Left lung (tissue), 10 donors: Measurements from ENCODE around the gene PHACTR4. TPM values are rescaled to one million over a fixed set of nuclear protein-coding genes. Genes with fewer than 3 reads are reported as not detected.
"Not testable (repeated sequence)": the region's sequence is repeated elsewhere in the genome, so short reads cannot be mapped to it uniquely, and the experiment has no call there.

Experiments
- ATAC-seq: fragments of 200-7000 bp; cut with Tn5 transposase; one replicate; pipeline ENCODE4 v1.9.1; 2020; ENCODE audit warnings: moderate library complexity
- DNase-seq, 4 donors: peaks; one replicate each; pipeline ENCODE4 v3.0.0-alpha.2; 2013 to 2020
- H3K27ac ChIP-seq, 2 donors: fragments of 200-600 bp; sonication (generic) in 1 of 2; one replicate each; pipeline versions ENCODE4 v1.5.0 to v1.8.0; 2020 to 2021
- H3K27me3 ChIP-seq, 2 donors: fragments of 200-600 bp; sonication (generic) in 1 of 2; one replicate each; pipeline versions ENCODE4 v1.5.0 to v1.8.0; 2020 to 2021
- H3K36me3 ChIP-seq, 2 donors: fragments of 200-600 bp; sonication (generic) in 1 of 2; one replicate each; pipeline versions ENCODE4 v1.5.0 to v1.8.0; 2020 to 2021
- H3K4me1 ChIP-seq, 2 donors: fragments of 200-600 bp; one replicate each; pipeline ENCODE4 v1.8.0; 2021
- H3K4me3 ChIP-seq, 2 donors: fragments of 200-600 bp; sonication (generic) in 1 of 2; one replicate each; pipeline versions ENCODE4 v1.5.0 to v1.8.0; 2020 to 2021; ENCODE audit warnings: mild to moderate bottlenecking in 1 of 2
- H3K9me3 ChIP-seq, 2 donors: fragments of 200-600 bp; sonication (generic) in 1 of 2; one replicate each; pipeline versions ENCODE4 v1.5.0 to v1.8.0; 2020 to 2021
- intact Hi-C, 2 donors: fragments of 100-400 bp; cut with DNase I; formaldehyde crosslinking; loops; one replicate each; pipeline versions ENCODE4 v1.11.2 to v1.14.2; 2022
- polyA plus RNA-seq, 6 donors: library from polyadenylated mRNA; unstranded; fragments of 120-200 nt; gene quantifications; one replicate each; pipeline ENCODE4 v1.2.1, GENCODE V29; 2013; ENCODE audit not compliant: insufficient read length in 6 of 6
- total RNA-seq, 2 donors: library from RNA; stranded (reverse); fragmentation: NEBNext Ultra II Directional; extraction: Animal tissue kit (Norgen Biotek cat#: 25700); gene quantifications; one replicate each; pipeline ENCODE4 v1.2.1, GENCODE V29; 2021
- TF ChIP-seq, protein P1 (sequence below), 2 donors: fragments of 200-600 bp; sonication (generic) in 1 of 2; IDR thresholded peaks; one replicate each; pipeline versions ENCODE4 v1.5.0 to v1.8.0; 2021; ENCODE audit warnings: antibody characterized with exemption in 2 of 2
- donor health status: DM: no; HTN: yes; CAD: no.
- donor health status: DM: no; HTN: no; CAD: no.

PHACTR4 gene
- total and polyA plus RNA-seq, 8 donors: 39.7 to 73.8 (median 65.6) TPM

DNA sequence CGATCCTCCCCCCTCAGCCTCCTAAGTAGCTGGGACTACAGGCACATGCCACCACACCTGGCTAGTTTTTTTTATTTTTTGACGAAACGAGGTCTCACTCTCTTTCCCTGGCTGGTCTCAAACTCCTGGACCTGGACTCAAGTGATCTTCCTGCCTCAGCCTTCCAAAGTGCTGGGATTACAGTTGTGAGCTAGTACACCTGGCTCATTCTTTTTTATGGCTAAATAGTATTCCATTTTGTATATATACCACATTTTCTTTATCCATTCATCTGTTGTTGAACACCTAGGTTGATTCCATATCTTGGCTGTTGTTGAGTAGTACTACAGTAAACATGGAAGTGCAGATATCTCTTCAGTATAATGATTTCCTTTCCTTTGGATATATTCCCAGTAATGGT lies 74.0 kb downstream of the PHACTR4 start:
- DNase-seq: no peak
- Histone ChIP-seq H3K4me1 (peaks cover 0 to 10% of the 10 kb centered on the region in 2 donors), H3K27ac (no peak overlapping the region), H3K27me3 (no peaks in the 10 kb centered on the region), H3K9me3 (no peaks in the 10 kb centered on the region), H3K4me3 (no peak overlapping the region), H3K36me3 (peaks cover 0 to 10% of the 10 kb centered on the region in 2 donors)
- intact Hi-C loops: no loop called here
- ATAC-seq: no peak
- TF ChIP-seq, protein P1, sequence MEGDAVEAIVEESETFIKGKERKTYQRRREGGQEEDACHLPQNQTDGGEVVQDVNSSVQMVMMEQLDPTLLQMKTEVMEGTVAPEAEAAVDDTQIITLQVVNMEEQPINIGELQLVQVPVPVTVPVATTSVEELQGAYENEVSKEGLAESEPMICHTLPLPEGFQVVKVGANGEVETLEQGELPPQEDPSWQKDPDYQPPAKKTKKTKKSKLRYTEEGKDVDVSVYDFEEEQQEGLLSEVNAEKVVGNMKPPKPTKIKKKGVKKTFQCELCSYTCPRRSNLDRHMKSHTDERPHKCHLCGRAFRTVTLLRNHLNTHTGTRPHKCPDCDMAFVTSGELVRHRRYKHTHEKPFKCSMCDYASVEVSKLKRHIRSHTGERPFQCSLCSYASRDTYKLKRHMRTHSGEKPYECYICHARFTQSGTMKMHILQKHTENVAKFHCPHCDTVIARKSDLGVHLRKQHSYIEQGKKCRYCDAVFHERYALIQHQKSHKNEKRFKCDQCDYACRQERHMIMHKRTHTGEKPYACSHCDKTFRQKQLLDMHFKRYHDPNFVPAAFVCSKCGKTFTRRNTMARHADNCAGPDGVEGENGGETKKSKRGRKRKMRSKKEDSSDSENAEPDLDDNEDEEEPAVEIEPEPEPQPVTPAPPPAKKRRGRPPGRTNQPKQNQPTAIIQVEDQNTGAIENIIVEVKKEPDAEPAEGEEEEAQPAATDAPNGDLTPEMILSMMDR (IDR thresholded peaks at IDR 0.05): no peak

DNA sequence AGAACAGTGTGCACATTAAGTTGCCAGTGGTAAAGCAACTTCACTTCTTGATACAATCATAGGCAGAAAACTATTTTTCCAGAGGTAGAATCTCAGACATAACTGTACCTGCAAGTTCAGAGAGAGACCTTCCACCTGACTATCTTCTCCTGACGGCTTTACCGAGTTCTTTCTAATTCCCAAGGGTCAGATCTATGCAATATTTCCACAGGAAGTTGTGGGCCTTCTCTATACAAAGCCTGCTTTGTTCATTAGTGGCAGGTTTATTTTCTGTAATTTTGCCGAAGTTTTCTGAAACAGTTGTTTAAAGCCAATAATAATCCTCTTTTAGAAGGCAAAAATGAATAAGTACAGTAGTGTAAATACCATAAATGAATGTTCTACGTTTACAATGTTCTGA lies 78.1 kb downstream of the PHACTR4 start:
- DNase-seq (no peak), ATAC-seq (no peak)
- H3K9me3 ChIP-seq: no peaks in the 10 kb centered on the region
- TF ChIP-seq, protein P1 (IDR thresholded peaks at IDR 0.05): no peak
- no peak overlapping the region for H3K27ac ChIP-seq
- no peak overlapping the region for H3K4me3 ChIP-seq
- intact Hi-C loops: no loop called here
- no peaks in the 10 kb centered on the region for H3K27me3 ChIP-seq
- peaks cover 0 to 6% of the 10 kb centered on the region in 2 donors for H3K4me1 ChIP-seq
- peaks cover 0 to 10% of the 10 kb centered on the region in 2 donors for H3K36me3 ChIP-seq

DNA sequence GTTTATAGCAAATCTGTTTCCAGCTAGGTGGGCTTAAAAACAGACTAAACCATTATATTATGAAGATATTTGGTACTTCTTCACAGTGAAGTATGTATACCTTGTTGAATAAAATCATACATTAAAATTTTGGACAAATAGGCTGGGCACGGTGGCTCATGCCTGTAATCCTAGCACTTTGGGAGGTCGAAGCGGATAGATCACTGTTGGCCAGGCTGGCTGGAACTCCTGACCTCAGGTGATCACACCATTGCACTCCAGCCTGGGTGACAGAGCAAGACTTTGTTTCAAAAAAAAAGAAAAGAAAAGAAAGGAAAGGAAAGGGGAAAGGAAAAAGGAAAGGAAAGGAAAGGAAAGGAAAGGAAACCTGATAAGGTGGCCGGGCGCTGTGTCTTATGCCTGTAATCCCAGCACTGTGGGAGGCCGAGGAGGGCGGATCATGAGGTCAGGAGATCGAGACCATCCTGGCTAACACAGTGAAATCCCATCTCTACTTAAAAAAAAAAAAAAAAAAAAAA lies 78.6 kb downstream of the PHACTR4 start:
- DNase-seq, H3K27me3 ChIP-seq, ATAC-seq, intact Hi-C loops, H3K9me3 ChIP-seq, H3K4me1 ChIP-seq, H3K4me3 ChIP-seq, H3K27ac ChIP-seq: not testable (repeated sequence)
- H3K36me3 ChIP-seq: peaks cover 0 to 10% of the 10 kb centered on the region in 2 donors

DNA sequence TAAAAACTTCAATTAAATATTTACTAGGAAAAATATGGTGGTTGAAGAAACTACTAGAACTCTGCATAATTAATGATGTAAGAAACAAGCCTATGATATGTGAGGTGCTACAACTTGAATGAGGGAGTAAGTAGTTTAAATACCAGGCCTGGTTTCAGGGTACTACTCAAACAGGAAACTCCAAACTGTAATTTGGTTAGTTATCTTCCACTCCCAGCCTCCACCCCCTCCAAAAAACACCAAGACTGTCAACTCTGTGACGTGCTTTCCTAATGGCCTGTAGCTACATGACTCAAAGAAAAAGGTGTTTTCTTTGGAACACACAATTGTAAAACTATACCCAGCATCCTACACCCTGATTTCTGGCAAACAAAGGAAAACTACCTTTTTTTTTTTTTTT lies 80.4 kb downstream of the PHACTR4 start:
- DNase-seq (no peak), ATAC-seq (peak; percentile 26)
- peaks cover 0 to 4% of the 10 kb centered on the region in 2 donors for H3K36me3 ChIP-seq
- TF ChIP-seq, protein P1 (IDR thresholded peaks at IDR 0.05): no peak
- intact Hi-C loops: no loop called here
- peaks cover 0 to 6% of the 10 kb centered on the region in 2 donors for H3K4me1 ChIP-seq
- H3K4me3 ChIP-seq: no peak overlapping the region
- H3K27me3 ChIP-seq: no peaks in the 10 kb centered on the region
- H3K9me3 ChIP-seq: no peaks in the 10 kb centered on the region
- no peak overlapping the region for H3K27ac ChIP-seq

DNA sequence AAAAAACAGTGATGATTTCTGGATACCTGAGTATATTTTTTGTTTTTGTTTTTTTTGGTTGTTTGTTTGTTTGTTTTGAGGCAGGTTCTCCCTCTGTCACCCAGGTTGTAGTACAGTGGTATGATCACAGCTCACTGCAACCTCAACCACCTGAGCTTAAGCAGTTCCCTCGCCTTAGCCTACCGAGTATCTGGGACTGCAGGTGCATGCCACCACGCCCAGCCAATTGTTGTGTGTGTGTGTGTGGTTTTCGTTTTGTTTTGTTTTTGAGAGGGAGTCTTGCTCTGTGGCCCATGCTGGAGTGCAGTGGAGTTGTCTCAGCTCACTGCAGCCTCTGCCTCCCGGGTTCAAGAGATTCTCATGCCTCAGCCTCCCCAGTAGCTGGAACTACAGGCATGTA lies 81.0 kb downstream of the PHACTR4 start:
- H3K4me3 ChIP-seq: no peak overlapping the region
- TF ChIP-seq, protein P1 (IDR thresholded peaks at IDR 0.05): no peak
- DNase-seq (no peak), ATAC-seq (no peak)
- H3K27me3 ChIP-seq: no peaks in the 10 kb centered on the region
- H3K36me3 ChIP-seq: peaks cover 0 to 4% of the 10 kb centered on the region in 2 donors
- H3K9me3 ChIP-seq: no peaks in the 10 kb centered on the region
- no peak overlapping the region for H3K27ac ChIP-seq
- H3K4me1 ChIP-seq: peaks cover 0 to 12% of the 10 kb centered on the region in 2 donors
- intact Hi-C loops: no loop called here

DNA sequence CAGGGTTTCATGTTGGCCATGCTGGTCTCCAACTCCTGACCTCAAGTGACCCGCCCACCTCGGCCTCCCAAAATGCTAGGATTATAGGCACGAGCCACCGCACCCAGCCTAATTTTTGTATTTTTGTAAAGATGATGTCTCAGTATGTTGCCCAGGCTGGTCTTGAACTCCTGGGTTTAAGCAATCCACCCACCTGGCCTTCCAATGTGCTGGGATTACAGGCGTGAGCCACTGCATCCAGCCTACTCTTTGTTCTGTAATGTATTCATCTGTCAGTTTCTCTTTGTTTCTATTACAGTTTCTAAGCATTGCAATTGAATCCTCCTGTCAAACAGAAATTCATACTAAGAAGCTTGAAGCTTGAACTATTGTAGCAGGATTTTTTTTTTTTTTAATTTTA lies 81.5 kb downstream of the PHACTR4 start:
- H3K4me1 ChIP-seq: peaks cover 0 to 17% of the 10 kb centered on the region in 2 donors
- H3K36me3 ChIP-seq: peaks cover 0 to 4% of the 10 kb centered on the region in 2 donors
- TF ChIP-seq, protein P1 (IDR thresholded peaks at IDR 0.05): no peak
- no peaks in the 10 kb centered on the region for H3K27me3 ChIP-seq
- H3K27ac ChIP-seq: no peak overlapping the region
- intact Hi-C loops: no loop called here
- H3K9me3 ChIP-seq: no peaks in the 10 kb centered on the region
- ATAC-seq (no peak), DNase-seq (no peak)
- no peak overlapping the region for H3K4me3 ChIP-seq
